ENCODE results near the gene HARS2.

DNA sequence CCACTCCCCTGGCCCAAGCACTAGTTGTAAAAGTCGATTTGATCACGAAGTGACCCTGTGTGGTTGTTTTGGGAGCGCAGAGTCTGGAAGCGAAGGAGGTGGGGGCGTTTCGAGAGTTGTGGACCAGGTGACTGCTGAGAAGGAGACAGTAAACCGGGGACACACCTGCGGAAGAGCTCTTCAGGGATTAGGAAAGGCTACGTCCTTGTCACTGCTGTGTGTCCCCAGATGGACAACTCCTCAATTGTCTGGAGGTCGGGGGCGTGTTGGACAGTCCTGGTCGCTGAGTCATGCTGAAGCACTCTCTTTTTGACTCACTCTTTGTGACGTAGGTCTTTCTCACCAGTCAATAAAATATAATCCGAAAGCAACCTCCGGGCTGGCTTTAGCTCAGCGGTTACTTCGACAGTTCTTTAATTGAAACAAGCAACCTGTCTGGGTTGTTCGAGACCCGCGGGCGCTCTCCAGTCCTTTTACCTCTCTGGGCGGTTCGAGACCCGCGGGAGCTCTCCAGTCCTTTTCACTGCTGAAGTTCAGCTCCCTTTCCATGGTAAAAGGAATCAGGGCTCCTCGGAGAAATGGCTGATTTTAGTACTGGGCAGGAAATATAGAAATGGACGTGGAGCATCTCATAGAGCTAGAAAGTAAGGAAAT, 19.8 kb downstream of the HARS2 start:
- TF ChIP-seq, protein P1, sequence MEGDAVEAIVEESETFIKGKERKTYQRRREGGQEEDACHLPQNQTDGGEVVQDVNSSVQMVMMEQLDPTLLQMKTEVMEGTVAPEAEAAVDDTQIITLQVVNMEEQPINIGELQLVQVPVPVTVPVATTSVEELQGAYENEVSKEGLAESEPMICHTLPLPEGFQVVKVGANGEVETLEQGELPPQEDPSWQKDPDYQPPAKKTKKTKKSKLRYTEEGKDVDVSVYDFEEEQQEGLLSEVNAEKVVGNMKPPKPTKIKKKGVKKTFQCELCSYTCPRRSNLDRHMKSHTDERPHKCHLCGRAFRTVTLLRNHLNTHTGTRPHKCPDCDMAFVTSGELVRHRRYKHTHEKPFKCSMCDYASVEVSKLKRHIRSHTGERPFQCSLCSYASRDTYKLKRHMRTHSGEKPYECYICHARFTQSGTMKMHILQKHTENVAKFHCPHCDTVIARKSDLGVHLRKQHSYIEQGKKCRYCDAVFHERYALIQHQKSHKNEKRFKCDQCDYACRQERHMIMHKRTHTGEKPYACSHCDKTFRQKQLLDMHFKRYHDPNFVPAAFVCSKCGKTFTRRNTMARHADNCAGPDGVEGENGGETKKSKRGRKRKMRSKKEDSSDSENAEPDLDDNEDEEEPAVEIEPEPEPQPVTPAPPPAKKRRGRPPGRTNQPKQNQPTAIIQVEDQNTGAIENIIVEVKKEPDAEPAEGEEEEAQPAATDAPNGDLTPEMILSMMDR (conservative IDR thresholded peaks at IDR 0.05): no peak
- no peak for TF ChIP-seq EZH2 (IDR thresholded peaks at IDR 0.05; ENCODE audit: low read depth)

Measured in PC-9 (cell line).